Activated CD8-positive, alpha-beta memory T cell treated with anti-CD3 and anti-CD28 coated beads, Interleukin-2, amount 50 U/mL, for 48 hours (primary cell): Measurements from ENCODE around the gene ABHD13.
A peak's percentile ranks its signal among the peaks of the same experiment; 100 is the strongest.
"Not testable (repeated sequence)": the region's sequence is repeated elsewhere in the genome, so short reads cannot be mapped to it uniquely, and the experiment has no call there.

ENCODE experiments used
- DNase-seq: peaks from one replicate; pipeline ENCODE4 v3.0.0-alpha.2; 2020

ABHD13 gene

GRCh38 chr13:108225440-108225839 lies 7.2 kb downstream of the ABHD13 start:
- no peak for DNase-seq

DNA sequence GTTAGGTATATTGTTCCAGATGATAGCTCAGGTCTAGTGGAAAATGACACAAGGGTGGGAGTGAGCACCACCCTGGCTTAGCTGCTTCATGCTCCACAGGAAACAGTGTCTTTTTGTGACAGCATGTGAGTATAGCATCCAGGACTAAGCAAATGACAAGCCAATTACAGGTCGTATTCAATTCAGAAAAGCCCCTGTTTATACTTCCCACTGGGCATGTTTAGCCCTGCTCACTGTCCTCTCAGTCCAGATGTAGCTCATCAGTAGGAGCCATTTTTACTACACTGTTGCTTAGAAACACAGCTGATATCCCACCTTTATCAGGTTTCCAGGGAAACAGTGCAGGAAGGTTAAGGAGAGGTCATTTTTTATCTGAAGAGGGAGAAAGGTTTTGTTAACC lies 8.0 kb downstream of the ABHD13 start:
- no peak for DNase-seq

- no peak for DNase-seq
These were observed 9.6 kb downstream of the ABHD13 start for GRCh38 chr13:108227651-108228272.

DNA sequence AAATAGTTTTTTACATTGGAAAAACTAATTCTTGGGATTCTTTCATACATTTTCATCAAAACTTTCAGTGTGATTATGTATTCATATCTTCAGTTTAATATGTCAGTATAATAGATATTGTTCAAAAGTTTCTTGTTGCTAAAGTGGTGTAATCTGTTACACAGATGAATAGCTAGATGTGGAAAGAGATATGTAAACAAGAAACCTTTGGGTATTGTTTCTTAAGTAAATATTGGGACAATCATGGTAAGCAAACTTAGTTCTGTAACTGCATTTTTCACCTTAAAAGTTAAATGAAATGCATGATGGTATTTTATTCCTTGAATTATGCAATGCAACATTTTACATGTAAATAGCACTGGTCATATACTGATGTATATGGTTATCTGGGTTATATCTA lies 12.2 kb downstream of the ABHD13 start:
- DNase-seq = no peak

DNA sequence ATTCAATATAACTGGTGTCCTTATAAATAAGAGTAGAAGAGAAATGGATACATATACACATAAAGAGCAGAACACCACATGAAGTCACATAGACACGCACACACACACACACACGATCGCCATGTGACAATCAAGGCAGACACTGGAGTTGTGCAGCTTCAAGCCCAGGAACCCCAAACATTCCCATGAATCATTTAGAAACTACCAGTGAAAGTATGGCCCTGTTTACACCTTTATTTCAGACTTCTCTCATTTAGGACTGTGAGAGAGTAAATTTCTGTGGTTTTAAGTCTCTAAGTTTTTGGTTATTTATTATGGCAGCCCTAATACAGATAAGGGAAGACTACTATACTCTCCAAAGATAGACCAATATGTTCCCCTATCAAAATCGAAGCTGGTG lies 31.0 kb downstream of the ABHD13 start:
- no peak for DNase-seq

DNA sequence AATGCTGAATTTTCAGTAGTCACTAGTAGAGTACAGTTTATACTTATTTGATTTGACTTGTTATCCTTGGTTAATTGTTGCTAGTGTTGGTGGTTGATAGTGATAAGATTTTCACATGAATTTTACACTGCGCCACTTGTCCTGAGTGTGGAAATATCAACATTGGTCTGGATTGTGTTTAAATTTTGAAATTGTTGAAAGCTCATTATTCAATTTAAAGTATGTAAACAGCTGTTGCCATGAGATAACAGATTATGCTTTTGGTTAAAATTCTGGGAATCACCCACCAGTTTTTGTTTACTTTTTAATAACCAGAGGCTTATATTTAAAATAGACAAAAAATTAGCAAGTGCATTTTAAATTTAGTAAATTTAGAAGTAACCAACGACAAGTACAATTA lies 39.1 kb downstream of the ABHD13 start:
- no peak for DNase-seq

DNA sequence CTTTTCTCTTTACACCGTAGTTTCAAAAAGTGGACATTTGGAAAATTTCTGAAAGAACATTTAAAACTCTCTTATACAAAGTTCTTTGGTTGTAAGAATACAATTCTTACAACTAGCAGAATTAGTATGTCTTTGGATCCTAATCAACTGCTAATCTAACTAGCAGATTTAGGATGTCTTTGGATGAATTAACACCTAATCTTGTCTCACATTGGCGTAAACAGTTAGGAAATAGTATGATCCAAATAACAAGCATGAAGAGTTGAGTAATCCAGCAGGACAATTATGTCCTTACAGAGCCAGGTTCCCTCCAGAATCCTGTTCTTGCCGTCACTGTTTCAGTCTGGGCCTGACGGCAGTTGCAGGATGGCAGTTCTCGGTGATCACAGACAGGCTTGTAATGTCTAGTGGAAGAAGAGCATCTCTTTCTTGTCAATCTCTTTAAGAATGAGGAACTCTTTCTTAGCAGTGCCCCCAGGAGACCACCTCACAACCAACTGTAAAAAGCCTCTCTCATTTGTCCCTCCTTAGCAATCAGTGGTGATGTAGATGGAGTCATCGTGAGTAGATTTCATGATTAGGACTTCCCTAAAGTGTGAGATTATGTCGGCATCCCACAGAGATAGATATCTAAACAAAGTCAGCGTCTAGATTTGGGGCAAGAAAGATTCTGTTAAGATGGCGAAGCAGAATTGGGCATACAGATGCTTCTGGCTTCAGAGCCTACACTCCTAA lies 45.6 kb downstream of the ABHD13 start:
- DNase-seq = no peak

DNA sequence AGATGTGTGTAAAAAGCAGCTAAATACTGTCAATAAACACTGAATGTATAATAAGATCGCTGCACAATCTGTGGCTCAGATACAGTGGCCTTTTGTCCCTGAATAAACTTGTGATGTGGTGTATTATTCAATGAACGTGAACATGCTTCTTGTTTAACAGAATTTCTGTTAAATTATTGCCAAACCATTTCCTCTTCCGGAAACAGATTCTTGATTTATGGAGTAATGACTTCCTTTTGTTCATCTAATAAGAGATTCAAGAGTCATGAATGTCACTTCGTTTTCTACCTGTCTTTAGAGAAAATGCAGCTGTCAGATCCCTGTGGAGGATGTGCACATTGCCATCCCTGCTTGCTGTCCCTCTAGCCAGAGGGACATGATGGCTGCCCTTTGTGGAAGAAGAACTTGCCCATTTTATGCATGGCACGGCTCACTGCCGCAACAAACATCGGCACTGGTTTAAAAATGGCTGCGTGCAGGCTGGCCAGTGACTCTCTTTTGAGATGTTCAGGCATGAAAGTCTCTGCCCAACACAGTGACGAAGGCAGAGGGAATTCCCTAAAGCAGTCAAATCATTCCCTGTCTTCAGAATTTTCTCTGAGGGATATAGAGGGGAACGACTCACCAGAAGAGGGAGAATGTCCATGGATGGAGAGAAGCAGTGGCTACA lies 48.3 kb downstream of the ABHD13 start:
- no peak for DNase-seq

DNA sequence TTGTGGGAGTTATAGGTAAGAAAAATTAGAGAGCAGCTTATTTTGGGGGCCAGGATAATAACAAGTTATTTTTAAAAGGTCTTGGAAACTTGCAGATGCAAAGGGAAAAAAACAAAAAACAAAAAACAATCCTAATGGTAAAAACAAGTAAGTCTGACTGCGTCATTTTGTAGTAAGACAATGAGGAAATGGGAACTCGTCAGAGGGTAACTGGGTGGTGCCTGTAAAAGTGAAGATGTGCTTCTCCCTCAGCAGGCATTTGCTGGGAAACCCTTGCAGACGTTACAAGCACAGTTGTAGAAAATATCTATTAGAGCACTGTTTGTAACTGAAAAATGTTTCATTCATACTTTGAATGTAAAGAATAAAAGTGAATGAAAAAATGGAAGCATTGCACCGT lies 49.2 kb downstream of the ABHD13 start:
- DNase-seq = no peak

DNA sequence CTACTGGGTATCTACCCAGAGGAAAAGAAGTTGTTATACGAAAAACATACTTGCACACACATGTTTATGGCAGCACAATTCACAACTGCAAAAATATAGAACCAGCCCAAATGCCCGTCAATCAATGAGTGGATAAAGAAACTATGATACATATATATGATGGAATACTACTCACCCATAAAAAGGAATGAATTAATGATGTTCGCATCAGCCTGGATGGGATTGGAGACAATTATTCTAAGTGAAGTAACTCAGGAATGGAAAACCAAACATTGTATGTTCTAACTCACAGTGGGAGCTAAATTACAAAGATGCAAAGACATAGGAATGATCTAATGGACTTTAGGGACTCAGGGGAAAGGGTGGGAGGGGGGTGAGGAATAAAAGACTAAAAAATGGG lies 49.7 kb downstream of the ABHD13 start:
- DNase-seq = not testable (repeated sequence)

- DNase-seq = no peak
These were observed 50.4 kb downstream of the ABHD13 start for GRCh38 chr13:108268466-108269112.

- DNase-seq = peak; percentile 68
These were observed 51.6 kb downstream of the ABHD13 start, which contains the start of gene TNFSF13B for GRCh38 chr13:108269601-108270328. Gene TNFSF13B (plus strand): TSS chr13:108269718. CDS start chr13:108269896, 178 bp downstream.

DNA sequence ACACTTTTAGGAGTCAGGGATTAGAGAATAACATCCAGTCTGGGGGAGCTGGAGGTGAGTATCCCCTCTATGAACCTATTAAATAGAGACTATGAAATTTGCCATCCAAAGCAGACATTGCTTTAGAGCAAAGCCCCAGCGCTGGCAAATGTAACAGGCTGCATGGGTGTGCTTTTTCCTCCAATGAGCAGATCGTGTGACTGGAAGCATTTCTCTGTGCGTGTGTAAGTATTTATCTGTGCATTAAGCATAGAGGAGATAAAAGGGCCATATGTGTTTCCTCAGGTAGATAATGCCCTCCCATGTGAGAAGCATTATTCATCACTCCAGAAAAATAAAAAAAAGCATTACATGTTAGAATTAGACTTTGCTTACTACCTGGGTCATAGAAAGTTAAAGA lies 52.2 kb downstream of the ABHD13 start:
- no peak for DNase-seq

- no peak for DNase-seq
These were observed 54.1 kb downstream of the ABHD13 start for GRCh38 chr13:108272333-108272732.

DNA sequence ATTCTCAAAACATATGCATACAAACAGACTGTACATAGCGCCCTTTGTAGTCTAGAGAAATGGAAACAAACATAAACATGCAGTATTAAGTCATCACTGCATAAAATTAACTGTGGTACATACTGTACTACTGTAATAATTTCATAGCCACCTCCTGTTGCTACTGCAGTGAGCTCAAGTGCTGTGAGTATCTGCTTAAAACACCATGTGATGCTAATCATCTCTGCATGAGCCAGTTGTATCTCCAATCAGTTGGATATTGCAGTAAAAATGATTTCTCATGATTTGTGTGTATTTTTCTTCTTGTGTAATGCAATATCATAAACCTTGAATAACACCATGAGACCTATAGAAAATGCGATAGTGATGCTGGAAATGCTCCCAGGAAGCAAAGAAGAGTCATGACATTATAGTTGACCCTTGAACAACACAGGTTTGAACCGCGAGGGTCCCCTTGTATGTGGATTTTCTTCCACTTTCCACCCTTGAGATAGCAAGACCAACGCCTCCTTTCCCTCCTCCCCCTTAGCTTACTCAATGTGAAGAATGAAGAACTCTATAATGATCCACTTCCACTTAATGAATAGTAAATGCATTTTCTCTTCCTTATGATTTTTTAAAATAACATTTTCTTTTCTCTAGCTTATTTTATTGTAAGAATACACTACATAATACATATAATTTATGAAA lies 55.4 kb downstream of the ABHD13 start:
- no peak for DNase-seq

GRCh38 chr13:108274718-108275117 lies 56.5 kb downstream of the ABHD13 start:
- no peak for DNase-seq

DNA sequence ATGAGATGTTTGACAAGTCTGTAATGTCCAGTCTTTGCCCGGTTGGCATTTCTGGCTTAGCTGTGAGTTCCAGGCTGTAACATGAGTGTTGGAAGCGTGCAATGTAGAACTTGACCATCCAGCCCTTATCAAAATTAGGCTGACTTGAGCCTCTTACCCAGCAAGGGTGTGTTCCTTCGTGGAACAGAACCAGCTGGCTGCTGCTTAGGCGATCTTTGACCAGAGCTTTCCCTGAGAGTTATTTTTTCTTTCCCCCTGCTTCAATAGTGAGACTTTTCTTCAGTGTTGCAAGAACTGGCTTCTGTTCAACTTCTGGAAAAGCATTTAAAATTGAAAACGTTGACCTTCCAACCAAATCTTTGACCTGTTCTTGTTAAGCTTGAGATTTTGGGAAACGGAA lies 57.9 kb downstream of the ABHD13 start:
- no peak for DNase-seq

DNA sequence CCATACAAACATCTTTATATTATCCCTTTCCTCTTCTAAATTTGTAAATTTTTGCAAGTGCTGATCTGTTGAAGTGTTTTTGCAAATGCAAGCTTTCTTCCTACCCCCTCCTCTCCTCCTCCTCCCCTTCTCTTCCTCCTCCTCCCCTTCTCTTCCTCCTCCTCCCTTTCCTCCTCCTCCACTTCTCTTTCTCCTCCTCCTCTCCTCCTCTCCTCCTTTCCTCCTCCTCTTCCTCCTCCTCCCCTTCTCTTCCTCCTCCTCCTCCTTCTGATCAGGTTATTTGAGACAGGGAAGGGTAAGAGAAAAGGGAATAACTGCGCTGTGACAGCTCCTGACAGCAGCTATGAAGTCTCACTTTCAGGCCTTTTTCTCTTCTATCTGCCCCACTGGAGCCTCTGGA lies 60.3 kb downstream of the ABHD13 start:
- no peak for DNase-seq

DNA sequence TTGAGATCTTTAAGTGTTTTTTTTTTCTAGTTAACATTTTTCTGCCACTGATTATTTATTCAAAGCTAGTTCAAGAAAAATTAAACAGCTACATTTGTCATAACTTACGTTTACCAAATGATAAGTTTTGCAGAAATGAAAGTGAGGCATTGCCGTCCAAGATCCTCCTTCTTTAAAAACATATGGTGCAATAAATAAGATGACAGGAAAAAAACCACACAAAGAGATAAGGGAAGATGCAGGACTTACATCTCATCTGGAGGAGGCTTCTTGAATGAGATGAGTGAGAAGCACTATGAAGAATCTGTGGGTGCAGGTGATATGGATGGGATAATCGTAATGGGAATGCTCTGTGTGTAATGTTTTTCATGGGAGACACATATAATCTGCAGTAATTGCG lies 63.7 kb downstream of the ABHD13 start:
- no peak for DNase-seq

- no peak for DNase-seq
These were observed 64.9 kb downstream of the ABHD13 start for GRCh38 chr13:108283110-108283509.
